Measurements from ENCODE around the gene NRXN3.

- TF ChIP-seq CTCF (IDR thresholded peaks at IDR 0.05) (no peak), POLR2A (IDR thresholded peaks at IDR 0.05) (no peak)
Measured at GRCh38 chr14:79057333-79057732, 887.2 kb downstream of the NRXN3 start.

All from body of pancreas (tissue), 4 donors.